Astrocyte (in vitro differentiated cells and primary cell): ENCODE data around the gene FNDC11.

Experiments used
- CTCF ChIP-seq: IDR thresholded peaks from 2 replicates; pipeline ENCODE4 v1.5.1; 2011; ENCODE audit warnings: low read depth, mild to moderate bottlenecking, inconsistent platforms, low read length, moderate library complexity; ENCODE audit not compliant: insufficient read depth
- EZH2 ChIP-seq: IDR thresholded peaks from 2 replicates; pipeline ENCODE4 v1.6.1; 2012; ENCODE audit warnings: mild to moderate bottlenecking, low read length, inconsistent platforms; ENCODE audit not compliant: insufficient read depth

DNA sequence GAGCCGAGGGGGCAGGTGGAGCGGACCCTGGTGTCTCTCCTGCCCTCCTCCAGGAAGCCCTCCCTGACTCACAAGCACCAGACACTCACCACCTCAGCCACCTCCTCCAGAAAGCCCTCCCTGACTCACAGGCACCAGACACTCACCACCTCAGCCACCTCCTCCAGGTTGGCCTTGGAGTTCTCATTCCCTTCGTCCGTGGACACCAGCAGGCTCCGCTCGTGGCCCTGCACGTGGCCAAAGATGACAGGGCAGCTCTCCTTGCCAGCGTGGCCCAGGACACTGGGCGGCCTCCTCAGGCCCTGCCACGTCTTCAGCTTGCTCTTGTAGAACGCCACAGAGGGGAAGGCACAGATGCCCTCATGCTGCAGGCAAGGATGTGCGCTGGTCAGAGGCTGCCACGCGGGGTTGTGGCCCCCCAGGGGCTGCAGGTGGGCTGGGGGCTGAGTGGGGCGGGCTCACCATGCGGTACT lies 6.4 kb downstream of the FNDC11 start:
- no peak for TF ChIP-seq CTCF
- no peak for TF ChIP-seq EZH2
